GM19023 (cell line): ENCODE data around the gene SYT13.

Source experiments
- ATAC-seq: cut with Tn5 transposase; IDR thresholded peaks from one replicate; pipeline ENCODE4 v1.9.1; 2021; ENCODE audit warnings: mild to moderate bottlenecking, moderate library complexity; ENCODE audit not compliant: unreplicated experiment

SYT13 gene

DNA sequence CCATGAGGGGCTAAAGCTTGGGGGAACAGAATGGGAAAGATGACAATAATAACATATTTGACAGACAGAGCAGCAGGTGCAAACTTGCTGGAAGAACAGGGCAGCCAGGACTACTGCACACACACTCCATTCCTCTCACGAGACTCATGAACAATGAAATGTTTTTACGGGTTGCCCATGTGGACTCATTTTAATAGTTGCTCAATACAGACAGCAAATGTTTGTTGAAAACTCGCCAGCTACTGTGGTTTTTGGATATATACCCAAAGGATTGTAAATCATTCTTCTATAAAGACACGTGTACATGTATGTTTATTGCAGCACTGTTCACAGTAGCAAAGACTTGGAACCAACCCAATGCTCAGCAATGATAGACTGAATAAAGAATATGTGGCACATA lies 10.3 kb downstream of the SYT13 start:
- ATAC-seq: no peak

DNA sequence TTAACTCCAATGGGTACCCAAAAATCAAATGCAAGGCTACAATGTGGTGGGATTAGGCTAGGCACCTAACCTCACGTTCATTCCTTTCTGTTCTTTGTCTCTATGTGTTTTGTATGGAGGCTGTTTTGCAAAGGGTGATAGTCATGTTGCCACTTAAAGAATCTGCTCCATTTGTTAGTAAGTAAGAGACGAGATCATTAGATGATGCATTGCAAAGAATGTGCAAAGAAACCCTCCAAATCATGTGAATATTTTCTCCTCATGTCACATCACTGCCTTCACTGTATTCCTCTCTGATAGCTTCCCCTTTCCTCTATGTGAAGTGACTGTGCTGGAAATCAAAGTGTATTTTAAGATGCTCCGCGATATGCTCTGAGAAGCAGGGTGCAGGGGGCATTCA lies 11.9 kb downstream of the SYT13 start:
- no peak for ATAC-seq

- no peak for ATAC-seq
Observed at GRCh38 chr11:45273509-45273908, 12.6 kb downstream of the SYT13 start.

- ATAC-seq: no peak
Observed at GRCh38 chr11:45272701-45273100, 13.4 kb downstream of the SYT13 start.

- no peak for ATAC-seq
Observed at GRCh38 chr11:45270946-45271716, 15.0 kb downstream of the SYT13 start.

DNA sequence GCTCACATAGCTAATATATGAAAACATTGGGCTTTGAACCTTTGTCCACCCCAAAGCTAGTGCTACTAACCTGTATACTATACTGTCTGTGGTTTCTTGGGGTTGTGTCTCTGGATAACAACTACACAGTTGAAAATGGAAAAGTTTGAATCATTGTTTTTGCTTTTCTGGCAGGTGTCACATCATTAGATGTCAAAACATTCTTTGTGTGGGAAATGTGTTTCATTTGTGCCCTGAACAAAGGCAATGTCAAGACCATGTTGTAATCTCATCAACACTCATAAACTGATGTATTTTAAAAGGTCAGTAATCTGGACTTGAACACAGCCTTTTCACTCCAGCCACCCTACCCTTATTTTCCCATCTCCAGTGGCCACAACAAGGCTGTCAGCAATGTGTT lies 16.5 kb downstream of the SYT13 start:
- ATAC-seq: no peak

- no peak for ATAC-seq
Observed at GRCh38 chr11:45267652-45268299, 18.4 kb downstream of the SYT13 start.

DNA sequence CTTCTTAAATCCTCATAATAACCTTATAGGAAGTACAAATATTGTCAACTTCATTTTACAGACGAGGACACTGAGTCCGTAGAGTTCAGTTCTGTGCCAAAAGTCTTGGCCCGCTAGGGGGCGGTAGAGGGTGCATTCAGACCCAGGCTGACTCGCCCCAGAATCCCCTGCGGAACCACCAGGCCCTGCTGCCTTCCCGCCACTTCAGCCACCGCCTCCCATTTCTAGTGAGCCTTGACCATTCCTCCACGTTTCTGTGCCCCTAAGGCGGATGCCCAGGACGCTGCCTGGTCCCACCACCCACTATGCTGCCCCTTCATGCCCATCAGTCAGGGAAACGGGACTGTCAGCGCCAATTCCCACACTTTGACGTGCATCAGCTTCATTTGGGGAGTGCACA lies 19.1 kb downstream of the SYT13 start:
- no peak for ATAC-seq

GRCh38 chr11:45266676-45267020 lies 19.5 kb downstream of the SYT13 start:
- no peak for ATAC-seq

- no peak for ATAC-seq
Observed at GRCh38 chr11:45265969-45266675, 20.0 kb downstream of the SYT13 start.

DNA sequence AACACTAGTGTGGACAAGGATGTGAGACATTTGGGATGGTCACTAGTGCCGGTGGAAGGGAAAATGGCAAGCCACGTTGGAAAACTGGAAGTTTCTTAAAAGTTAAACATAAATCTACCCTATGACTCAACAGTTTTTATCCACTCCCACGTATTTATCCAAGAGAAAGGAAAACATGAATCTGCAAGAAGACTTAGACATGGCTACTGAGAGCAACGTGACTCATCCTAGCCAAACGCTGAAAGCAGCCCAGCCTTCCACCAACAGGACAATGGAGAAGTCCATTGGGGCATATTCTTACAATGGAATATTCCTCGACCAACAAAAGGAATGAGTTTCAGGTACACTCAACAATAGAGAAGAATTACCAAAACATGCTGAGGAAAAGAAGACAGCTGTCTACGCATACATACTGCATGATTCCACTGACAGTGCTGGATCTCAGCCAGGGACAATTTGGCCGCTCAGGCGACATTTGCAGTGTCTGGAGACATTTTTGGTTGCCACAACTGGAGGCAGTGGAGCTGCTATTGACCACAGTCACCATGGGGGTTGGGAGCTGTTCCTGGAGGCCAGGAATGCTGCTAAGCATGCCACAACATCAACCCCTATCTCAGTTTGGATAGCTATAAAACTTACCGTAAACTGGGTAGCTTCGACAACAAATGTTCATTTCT lies 21.2 kb downstream of the SYT13 start:
- ATAC-seq: no peak

GRCh38 chr11:45263773-45264172 lies 22.4 kb downstream of the SYT13 start:
- ATAC-seq: no peak

DNA sequence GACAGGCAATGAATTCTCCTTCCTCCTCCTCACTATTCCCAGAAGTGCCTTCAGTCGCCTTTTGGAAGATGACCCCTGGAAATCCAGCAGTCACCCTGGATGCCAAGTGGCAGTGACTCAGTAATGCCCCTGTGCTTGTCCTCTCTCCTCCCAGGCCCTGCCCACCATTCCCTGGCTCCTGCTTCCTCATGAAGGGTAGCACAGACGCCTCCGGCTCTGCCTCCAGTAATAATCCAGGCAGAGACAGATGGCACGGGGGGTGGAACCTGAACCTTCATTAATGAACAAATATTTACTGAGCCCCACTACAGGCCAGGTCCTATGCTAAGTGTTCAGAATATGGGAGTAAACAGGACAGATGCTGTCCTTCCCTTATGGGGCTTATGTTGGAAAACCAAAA lies 23.2 kb downstream of the SYT13 start:
- ATAC-seq: no peak

DNA sequence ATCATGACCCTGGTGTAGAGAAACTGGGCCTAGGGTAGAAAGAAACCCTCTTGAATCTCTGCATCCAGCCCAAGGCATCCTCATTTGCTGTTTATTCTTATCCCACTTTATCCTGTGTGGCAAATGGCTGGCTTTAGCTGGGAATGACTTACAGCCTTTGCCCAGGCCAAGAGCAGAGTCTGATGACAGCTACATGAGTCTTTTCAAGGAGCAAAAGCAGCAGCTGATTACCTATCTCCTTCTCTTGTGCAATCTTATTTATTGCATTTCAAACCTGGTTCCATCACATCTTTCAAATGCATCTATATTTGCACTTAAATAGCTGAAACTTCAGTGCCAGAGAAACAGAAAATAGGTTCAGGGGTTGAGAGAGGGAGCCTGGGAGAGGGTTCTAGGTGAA lies 26.1 kb downstream of the SYT13 start:
- ATAC-seq: no peak

DNA sequence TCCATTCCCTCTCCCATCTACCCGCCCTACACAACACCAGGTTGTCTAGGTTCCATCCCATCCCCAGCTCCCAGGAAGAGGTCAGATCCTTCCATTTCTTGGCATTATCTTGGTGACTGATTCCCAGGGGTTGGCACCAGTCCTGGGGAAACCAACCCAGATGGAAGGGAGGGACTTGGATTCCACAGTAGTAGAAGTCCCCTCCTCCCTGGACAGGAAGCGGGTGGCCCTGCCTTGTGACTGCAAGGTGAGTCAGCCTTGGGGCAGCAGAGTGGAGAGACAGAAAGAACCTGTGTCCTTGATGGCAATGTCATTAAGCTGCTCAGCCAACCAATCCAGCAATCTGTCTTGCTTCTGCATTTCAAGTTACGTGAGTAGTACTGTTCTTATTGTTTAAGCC lies 26.5 kb downstream of the SYT13 start:
- ATAC-seq: no peak

- no peak for ATAC-seq
Observed at GRCh38 chr11:45258982-45259530, 27.1 kb downstream of the SYT13 start.

GRCh38 chr11:45254070-45254469 lies 32.1 kb downstream of the SYT13 start:
- ATAC-seq: no peak

DNA sequence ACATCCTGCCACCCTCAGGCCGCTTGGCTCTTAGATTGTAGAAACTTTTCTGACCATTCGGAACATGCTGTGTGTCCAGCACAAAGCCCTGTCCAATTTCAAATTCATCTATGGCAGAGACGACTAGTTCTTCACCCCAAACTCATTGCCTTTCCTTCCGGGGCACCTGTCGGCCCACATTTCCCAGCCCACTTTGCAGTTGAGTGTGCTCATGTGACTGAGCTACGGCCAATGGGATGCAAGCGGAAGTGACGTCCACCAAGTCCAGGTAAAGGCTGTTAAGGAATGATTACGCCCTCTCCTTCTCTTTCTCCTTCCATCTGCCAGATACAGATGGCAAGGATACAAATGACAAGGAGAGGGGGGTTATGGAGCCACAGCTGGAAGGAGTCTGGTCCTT lies 32.5 kb downstream of the SYT13 start:
- no peak for ATAC-seq

- ATAC-seq: no peak
Observed at GRCh38 chr11:45252877-45253276, 33.3 kb downstream of the SYT13 start.

DNA sequence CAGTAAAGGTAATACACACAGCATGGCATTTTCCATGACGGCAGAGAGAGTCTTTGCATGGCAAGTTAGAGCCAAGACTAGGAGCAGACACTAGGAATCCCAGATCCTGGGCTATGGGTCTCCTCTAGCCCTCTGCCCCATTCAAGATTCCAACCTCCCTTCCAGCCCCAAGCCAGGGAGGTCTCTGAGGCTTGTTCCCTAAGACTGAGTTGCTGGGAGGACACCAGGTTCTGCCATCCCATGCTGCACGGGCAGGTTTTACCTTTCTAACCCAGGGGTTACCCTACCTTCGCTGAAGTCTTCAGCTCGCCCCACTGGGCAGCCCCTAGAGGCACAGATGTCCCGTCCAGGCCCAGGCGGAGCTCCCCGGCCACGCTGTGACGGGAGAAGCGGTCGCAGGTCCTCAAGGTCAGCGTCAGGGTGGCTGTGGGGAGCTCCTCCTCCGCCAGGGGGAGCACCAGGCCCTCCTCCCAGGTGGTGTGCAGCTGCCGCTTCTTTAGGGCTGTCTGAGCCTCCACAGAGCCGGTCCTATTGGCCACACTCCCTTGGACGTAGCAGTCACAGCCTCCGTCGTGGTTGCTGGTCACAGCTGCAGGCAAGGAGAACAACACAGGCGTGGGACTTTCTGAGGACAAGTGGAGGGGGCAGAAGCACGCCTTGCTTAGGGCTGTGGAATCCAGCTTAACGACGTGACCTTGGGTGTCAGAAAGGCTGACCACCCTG lies 33.8 kb downstream of the SYT13 start:
- ATAC-seq: no peak
